ENCODE measurements around the gene ATP13A4. TPM values are rescaled to one million over a fixed set of nuclear protein-coding genes. Genes with fewer than 3 reads are reported as not detected.

Gene ATP13A4
- total RNA-seq, 1 donor from 2014 or later, result 6.8 TPM

- Mint-ChIP-seq H3K36me3 (ENCODE audit: insufficient read depth) (no peaks in the 10 kb centered on the region), H3K4me1 (ENCODE audit: low read depth) (no peaks in the 10 kb centered on the region), H3K4me3 (ENCODE audit: low read depth) (no peak overlapping the region), H3K27me3 (no peaks in the 10 kb centered on the region), H3K27ac (no peak overlapping the region), H3K9me3 (ENCODE audit: low read depth) (no peaks in the 10 kb centered on the region)
- DNase-seq (ENCODE audit: low spot score, unreplicated experiment), result no peak
- no peak for TF ChIP-seq CTCF (IDR thresholded peaks at IDR 0.05; ENCODE audit: unreplicated experiment)
Observed at GRCh38 chr3:193489949-193490348, 64.7 kb downstream of the ATP13A4 start.

GRCh38 chr3:193488741-193489140 is 66.0 kb downstream of the ATP13A4 start:
- TF ChIP-seq CTCF (IDR thresholded peaks at IDR 0.05; ENCODE audit: unreplicated experiment), result no peak
- Mint-ChIP-seq H3K4me1 (ENCODE audit: low read depth) (no peaks in the 10 kb centered on the region), H3K4me3 (ENCODE audit: low read depth) (no peak overlapping the region), H3K27me3 (no peaks in the 10 kb centered on the region), H3K27ac (no peak overlapping the region), H3K36me3 (ENCODE audit: insufficient read depth) (no peaks in the 10 kb centered on the region), H3K9me3 (ENCODE audit: low read depth) (no peaks in the 10 kb centered on the region)
- DNase-seq (ENCODE audit: low spot score, unreplicated experiment), result no peak

- H3K4me1 Mint-ChIP-seq (ENCODE audit: low read depth), result no peaks in the 10 kb centered on the region
- H3K36me3 Mint-ChIP-seq (ENCODE audit: insufficient read depth), result peaks cover 4% of the 10 kb centered on the region
- peaks cover 15% of the 10 kb centered on the region for H3K9me3 Mint-ChIP-seq (ENCODE audit: low read depth)
- no peaks in the 10 kb centered on the region for H3K27me3 Mint-ChIP-seq
- TF ChIP-seq CTCF (IDR thresholded peaks at IDR 0.05; ENCODE audit: unreplicated experiment), result no peak
- no peak overlapping the region for H3K27ac Mint-ChIP-seq
- no peak overlapping the region for H3K4me3 Mint-ChIP-seq (ENCODE audit: low read depth)
- DNase-seq (ENCODE audit: low spot score, unreplicated experiment), result no peak
Observed at GRCh38 chr3:193483988-193484539, 70.6 kb downstream of the ATP13A4 start.

- Mint-ChIP-seq H3K27ac (no peak overlapping the region), H3K4me3 (ENCODE audit: low read depth) (no peak overlapping the region), H3K36me3 (ENCODE audit: insufficient read depth) (peaks cover 4% of the 10 kb centered on the region), H3K27me3 (no peaks in the 10 kb centered on the region), H3K4me1 (ENCODE audit: low read depth) (no peaks in the 10 kb centered on the region), H3K9me3 (ENCODE audit: low read depth) (peaks cover 15% of the 10 kb centered on the region)
- no peak for TF ChIP-seq CTCF (IDR thresholded peaks at IDR 0.05; ENCODE audit: unreplicated experiment)
- no peak for DNase-seq (ENCODE audit: low spot score, unreplicated experiment)
Observed at GRCh38 chr3:193481436-193481835, 73.3 kb downstream of the ATP13A4 start.

GRCh38 chr3:193474446-193474845 is 80.2 kb downstream of the ATP13A4 start:
- peaks cover 2% of the 10 kb centered on the region for H3K36me3 Mint-ChIP-seq (ENCODE audit: insufficient read depth)
- no peak overlapping the region for H3K4me3 Mint-ChIP-seq (ENCODE audit: low read depth)
- H3K27ac Mint-ChIP-seq, result no peak overlapping the region

More at GRCh38 chr3:193474446-193474845, 80.2 kb downstream of the ATP13A4 start:
- DNase-seq (ENCODE audit: low spot score, unreplicated experiment), result no peak
- Mint-ChIP-seq H3K27me3 (no peaks in the 10 kb centered on the region), H3K9me3 (ENCODE audit: low read depth) (peaks cover under 1% of the 10 kb centered on the region), H3K4me1 (ENCODE audit: low read depth) (no peaks in the 10 kb centered on the region)
- TF ChIP-seq CTCF (IDR thresholded peaks at IDR 0.05; ENCODE audit: unreplicated experiment), result no peak

Data from progenitor cell of endocrine pancreas (in vitro differentiated cells).